HEK293T (cell line): Measurements from ENCODE around the gene F13A1.

Source experiments
- BHLHE40 ChIP-seq: fragments of 450-650 bp; IDR thresholded peaks from 2 replicates; pipeline ENCODE4 v1.6.1; 2016; ENCODE audit warnings: mild to moderate bottlenecking, moderate library complexity, borderline replicate concordance
- CTBP1 ChIP-seq: fragments of 450-650 bp; IDR thresholded peaks from 2 replicates; pipeline ENCODE4 v1.6.1; 2016; ENCODE audit warnings: borderline replicate concordance
- ELF4 ChIP-seq: fragments of 450-650 bp; IDR thresholded peaks from 2 replicates; pipeline ENCODE4 v1.6.1; 2017; ENCODE audit warnings: antibody characterized with exemption
- FOXK2 ChIP-seq: fragments of 450-650 bp; IDR thresholded peaks from 2 replicates; pipeline ENCODE4 v1.6.1; 2016; ENCODE audit warnings: mild to moderate bottlenecking
- FOXM1 ChIP-seq: fragments of 450-650 bp; IDR thresholded peaks from 2 replicates; pipeline ENCODE4 v1.6.1; 2017; ENCODE audit warnings: mild to moderate bottlenecking, borderline replicate concordance
- HDGF ChIP-seq: fragments of 450-650 bp; IDR thresholded peaks from 2 replicates; pipeline ENCODE4 v1.6.1; 2017; ENCODE audit warnings: antibody characterized with exemption, borderline replicate concordance
- LEF1 ChIP-seq: fragments of 450-650 bp; IDR thresholded peaks from 2 replicates; pipeline ENCODE4 v1.6.1; 2017; ENCODE audit warnings: mild to moderate bottlenecking, borderline replicate concordance
- NFRKB ChIP-seq: fragments of 450-650 bp; IDR thresholded peaks from 2 replicates; pipeline ENCODE4 v1.6.1; 2016; ENCODE audit warnings: mild to moderate bottlenecking, moderate library complexity
- SP1 ChIP-seq: fragments of 450-650 bp; IDR thresholded peaks from 2 replicates; pipeline ENCODE4 v1.6.1; 2017
- SUZ12 ChIP-seq: fragments of 450-650 bp; IDR thresholded peaks from 2 replicates; pipeline ENCODE4 v1.6.1; 2016; ENCODE audit warnings: mild to moderate bottlenecking
- ZNF384 ChIP-seq: fragments of 450-650 bp; IDR thresholded peaks from 2 replicates; pipeline ENCODE4 v1.6.1; 2016

DNA sequence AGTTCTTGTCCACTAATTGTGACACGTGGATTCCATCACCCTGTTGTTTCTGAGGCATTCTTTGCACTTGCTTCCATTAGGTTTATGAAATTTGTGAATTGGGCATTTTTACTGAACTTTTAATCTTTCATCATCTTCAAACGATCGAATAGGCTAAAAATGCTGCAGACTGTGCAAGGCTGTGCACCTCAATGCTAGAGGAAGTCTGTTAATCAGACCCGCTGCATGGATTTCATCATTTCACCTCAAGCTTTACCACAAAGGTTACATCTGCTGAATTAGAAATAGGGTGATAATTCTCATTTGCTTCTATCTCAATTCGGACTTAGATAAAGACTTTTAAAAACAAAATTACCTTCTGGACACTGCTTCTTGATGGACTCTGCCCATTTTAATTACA lies 27.8 kb upstream of the F13A1 start:
- no peak for TF ChIP-seq BHLHE40
- no peak for TF ChIP-seq SUZ12
- TF ChIP-seq FOXK2 = no peak
- TF ChIP-seq FOXM1 = no peak
- no peak for TF ChIP-seq LEF1
- TF ChIP-seq SP1 = no peak
- no peak for TF ChIP-seq CTBP1
- no peak for TF ChIP-seq ZNF384
- no peak for TF ChIP-seq NFRKB
- no peak for TF ChIP-seq ELF4
- no peak for TF ChIP-seq HDGF
